ENCODE results near the gene OR2Z1. TPM values are rescaled to one million over a fixed set of nuclear protein-coding genes. Genes with fewer than 3 reads are reported as not detected.
"Not testable (repeated sequence)": the region's sequence is repeated elsewhere in the genome, so short reads cannot be mapped to it uniquely, and the experiment has no call there.

OR2Z1 gene
- total RNA-seq, 1 donor from 2014 or later = not detected

DNA sequence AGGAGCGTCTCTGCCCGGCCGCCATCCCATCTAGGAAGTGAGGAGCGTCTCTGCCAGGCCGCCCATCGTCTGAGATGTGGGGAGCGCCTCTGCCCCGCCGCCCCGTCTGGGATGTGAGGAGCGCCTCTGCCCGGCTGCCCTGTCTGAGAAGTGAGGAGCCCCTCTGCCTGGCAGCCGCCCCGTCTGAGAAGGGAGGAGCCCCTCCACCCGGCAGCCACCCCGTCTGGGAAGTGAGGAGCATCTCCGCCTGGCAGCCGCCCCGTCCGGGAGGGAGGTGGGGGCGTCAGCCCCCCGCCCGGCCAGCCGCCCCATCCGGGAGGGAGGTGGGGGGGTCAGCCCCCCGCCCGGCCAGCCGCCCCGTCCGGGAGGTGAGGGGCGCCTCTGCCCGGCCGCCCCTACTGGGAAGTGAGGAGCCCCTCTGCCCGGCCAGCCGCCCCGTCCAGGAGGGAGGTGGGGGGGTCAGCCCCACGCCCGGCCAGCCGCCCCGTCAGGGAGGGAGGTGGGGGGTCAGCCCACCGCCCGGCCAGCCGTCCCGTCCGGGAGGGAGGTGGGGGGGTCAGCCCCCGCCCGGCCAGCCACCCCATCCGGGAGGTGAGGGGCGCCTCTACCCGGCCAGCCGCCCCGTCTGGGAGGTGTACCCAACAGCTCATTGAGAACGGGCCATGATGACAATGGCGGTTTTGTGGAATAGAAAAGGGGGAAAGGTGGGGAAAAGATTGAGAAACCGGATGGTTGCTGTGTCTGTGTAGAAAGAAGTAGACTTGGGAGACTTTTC, 18.0 kb downstream of the OR2Z1 start:
- H3K27me3 ChIP-seq (ENCODE audit: control insufficient read depth in 3 of 3, insufficient read depth in 3 of 3, low read length in 3 of 3); H3K27ac ChIP-seq (ENCODE audit: low read depth, low read length); H3K9me3 ChIP-seq (ENCODE audit: control insufficient read depth in 3 of 3, low read length in 3 of 3); H3K9ac ChIP-seq (ENCODE audit: low read depth in 1 of 3, low read length in 3 of 3); H3K4me3 ChIP-seq (ENCODE audit: low read length in 3 of 3); H3K36me3 ChIP-seq (ENCODE audit: control insufficient read depth in 3 of 3, insufficient read depth in 3 of 3, low read length in 3 of 3); H3K4me1 ChIP-seq (ENCODE audit: control insufficient read depth in 3 of 3, insufficient read depth in 3 of 3, low read length in 3 of 3): not testable (repeated sequence)

DNA sequence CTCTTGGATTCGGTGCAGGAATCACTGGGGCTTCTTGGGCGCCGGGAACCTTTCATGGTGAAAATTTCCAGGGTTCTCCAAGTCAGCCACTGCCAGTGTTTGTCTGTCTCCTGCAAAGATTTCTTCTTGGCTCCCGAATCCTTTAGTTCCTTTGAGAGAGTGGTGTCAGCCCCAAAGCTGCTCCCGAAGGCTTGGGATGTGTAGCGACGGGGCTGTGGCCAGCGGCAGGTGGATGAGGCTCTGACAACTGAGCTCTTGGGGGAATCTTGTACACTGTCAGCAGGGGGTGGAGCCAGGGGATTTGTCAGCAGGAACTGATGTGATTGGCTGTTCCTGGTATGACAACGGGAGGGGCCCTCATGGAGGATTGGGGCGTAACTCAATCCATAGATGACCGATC, 45.8 kb downstream of the OR2Z1 start:
- not testable (repeated sequence) for H3K9me3 ChIP-seq (ENCODE audit: control insufficient read depth in 3 of 3, low read length in 3 of 3); H3K4me1 ChIP-seq (ENCODE audit: control insufficient read depth in 3 of 3, insufficient read depth in 3 of 3, low read length in 3 of 3); H3K36me3 ChIP-seq (ENCODE audit: control insufficient read depth in 3 of 3, insufficient read depth in 3 of 3, low read length in 3 of 3); H3K4me3 ChIP-seq (ENCODE audit: low read length in 3 of 3); H3K27me3 ChIP-seq (ENCODE audit: control insufficient read depth in 3 of 3, insufficient read depth in 3 of 3, low read length in 3 of 3); H3K9ac ChIP-seq (ENCODE audit: low read depth in 1 of 3, low read length in 3 of 3); H3K27ac ChIP-seq (ENCODE audit: low read depth, low read length)

DNA sequence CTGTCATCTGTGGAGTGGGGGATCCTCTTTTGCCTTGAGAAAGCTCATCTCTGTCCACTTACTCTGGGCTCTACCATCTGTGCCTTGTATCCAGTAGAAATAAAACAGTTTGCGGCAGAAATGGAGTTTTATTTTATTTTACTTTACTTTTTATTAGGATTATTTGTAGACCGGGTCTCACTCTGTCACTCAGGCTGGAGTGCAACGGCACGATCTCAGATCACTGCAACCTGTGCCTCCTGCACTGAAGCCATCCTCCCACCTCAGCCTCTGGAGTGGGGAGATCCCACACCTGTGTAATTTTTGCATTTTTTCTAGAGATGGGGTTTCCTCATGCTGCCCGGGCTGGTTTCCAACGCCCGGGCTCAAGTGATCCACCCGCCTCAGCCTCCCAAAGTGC, 47.8 kb downstream of the OR2Z1 start:
- H3K27me3 ChIP-seq (ENCODE audit: control insufficient read depth in 3 of 3, insufficient read depth in 3 of 3, low read length in 3 of 3); H3K36me3 ChIP-seq (ENCODE audit: control insufficient read depth in 3 of 3, insufficient read depth in 3 of 3, low read length in 3 of 3); H3K9me3 ChIP-seq (ENCODE audit: control insufficient read depth in 3 of 3, low read length in 3 of 3); H3K27ac ChIP-seq (ENCODE audit: low read depth, low read length); H3K4me1 ChIP-seq (ENCODE audit: control insufficient read depth in 3 of 3, insufficient read depth in 3 of 3, low read length in 3 of 3); H3K4me3 ChIP-seq (ENCODE audit: low read length in 3 of 3); H3K9ac ChIP-seq (ENCODE audit: low read depth in 1 of 3, low read length in 3 of 3): not testable (repeated sequence)

DNA sequence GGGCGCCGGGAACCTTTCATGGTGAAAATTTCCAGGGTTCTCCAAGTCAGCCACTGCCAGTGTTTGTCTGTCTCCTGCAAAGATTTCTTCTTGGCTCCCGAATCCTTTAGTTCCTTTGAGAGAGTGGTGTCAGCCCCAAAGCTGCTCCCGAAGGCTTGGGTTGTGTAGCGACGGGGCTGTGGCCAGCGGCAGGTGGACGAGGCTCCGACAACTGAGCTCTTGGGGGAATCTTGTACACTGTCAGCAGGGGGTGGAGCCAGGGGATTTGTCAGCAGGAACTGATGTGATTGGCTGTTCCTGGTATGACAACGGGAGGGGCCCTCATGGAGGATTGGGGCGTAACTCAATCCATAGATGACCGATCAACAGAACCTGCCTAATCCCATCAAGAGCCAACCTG, 52.2 kb downstream of the OR2Z1 start:
- not testable (repeated sequence) for H3K4me3 ChIP-seq (ENCODE audit: low read length in 3 of 3); H3K27me3 ChIP-seq (ENCODE audit: control insufficient read depth in 3 of 3, insufficient read depth in 3 of 3, low read length in 3 of 3); H3K9ac ChIP-seq (ENCODE audit: low read depth in 1 of 3, low read length in 3 of 3); H3K4me1 ChIP-seq (ENCODE audit: control insufficient read depth in 3 of 3, insufficient read depth in 3 of 3, low read length in 3 of 3); H3K27ac ChIP-seq (ENCODE audit: low read depth, low read length); H3K9me3 ChIP-seq (ENCODE audit: control insufficient read depth in 3 of 3, low read length in 3 of 3); H3K36me3 ChIP-seq (ENCODE audit: control insufficient read depth in 3 of 3, insufficient read depth in 3 of 3, low read length in 3 of 3)

Small RNA genes within 50 kb of the gene (small RNA-seq; reads per million reads assigned to genes)
- not detected for gene AC012616.1

Other genes starting within 250 kb of the OR2Z1 start
- gene PRAM1, start 219.0 kb upstream of the OR2Z1 start, total RNA-seq = 1.0 TPM
- 4.2 TPM for gene ZNF414, start 207.5 kb upstream of the OR2Z1 start, total RNA-seq
- 7.8 TPM for gene MYO1F, start 144.2 kb upstream of the OR2Z1 start, total RNA-seq
- 18.8 TPM for gene ADAMTS10, start 110.9 kb upstream of the OR2Z1 start, total RNA-seq
- not detected for gene NFILZ, start 91.0 kb upstream of the OR2Z1 start, total RNA-seq
- not detected for gene ACTL9, start 22.8 kb upstream of the OR2Z1 start, total RNA-seq
- gene ZNF558, start 110.7 kb downstream of the OR2Z1 start, total RNA-seq = 20.4 TPM
- gene MBD3L1, start 110.7 kb downstream of the OR2Z1 start, total RNA-seq = not detected

All from skeletal muscle tissue (tissue), 5 donors.